PFSK-1 (cell line): ENCODE data around the gene HDAC3.

Experiments
- FOXP2 ChIP-seq: optimal IDR thresholded peaks from 2 replicates; pipeline ENCODE3; 2011; ENCODE audit warnings: borderline replicate concordance, control low read depth, inconsistent platforms; ENCODE audit not compliant: insufficient read depth; ENCODE audit errors: extremely low read length, extremely low read depth
- POLR2AphosphoS5 ChIP-seq: IDR thresholded peaks from 2 replicates; pipeline ENCODE4 v1.6.1; 2012; ENCODE audit warnings: low read depth, mild to moderate bottlenecking, control low read depth, low read length, moderate library complexity
- REST ChIP-seq, 2 experiments: IDR thresholded peaks; 2 replicates each; pipeline versions ENCODE4 v1.6.1 to v1.8.0; 2011 to 2012; ENCODE audit warnings: low read depth in 2 of 2, low read length in 2 of 2, control low read depth in 1 of 2, inconsistent platforms in 1 of 2, mild to moderate bottlenecking in 1 of 2, moderate library complexity in 1 of 2; ENCODE audit not compliant: insufficient read depth in 1 of 2
- SIN3A ChIP-seq: IDR thresholded peaks from 2 replicates; pipeline ENCODE4 v1.6.1; 2012; ENCODE audit warnings: mild to moderate bottlenecking, low read length, moderate library complexity, borderline replicate concordance; ENCODE audit not compliant: insufficient read depth
- TAF1 ChIP-seq: IDR thresholded peaks from 2 replicates; pipeline ENCODE4 v1.6.1; 2012; ENCODE audit warnings: low read length, control low read depth, borderline replicate concordance; ENCODE audit not compliant: insufficient read depth

The HDAC3 gene

GRCh38 chr5:141586246-141586645 lies 50.4 kb downstream of the HDAC3 start:
- TF ChIP-seq TAF1 (no peak), REST (IDR thresholded peaks at IDR 0.05; ENCODE audit: insufficient read depth in 1 of 2, low read depth in 2 of 2, low read length in 2 of 2) (no peak), SIN3A (no peak), FOXP2 (no peak), POLR2AphosphoS5 (no peak)

GRCh38 chr5:141585594-141585993 lies 51.1 kb downstream of the HDAC3 start:
- TF ChIP-seq TAF1: no peak
- no peak for TF ChIP-seq REST (IDR thresholded peaks at IDR 0.05; ENCODE audit: insufficient read depth in 1 of 2, low read depth in 2 of 2, low read length in 2 of 2)
- no peak for TF ChIP-seq FOXP2
- TF ChIP-seq SIN3A: no peak
- no peak for TF ChIP-seq POLR2AphosphoS5

GRCh38 chr5:141574122-141574510 lies 62.5 kb downstream of the HDAC3 start:
- TF ChIP-seq SIN3A (no peak), REST (IDR thresholded peaks at IDR 0.05; ENCODE audit: insufficient read depth in 1 of 2, low read depth in 2 of 2, low read length in 2 of 2) (no peak), POLR2AphosphoS5 (no peak), TAF1 (no peak), FOXP2 (no peak)

- TF ChIP-seq FOXP2 (no peak), POLR2AphosphoS5 (no peak), TAF1 (no peak), SIN3A (no peak), REST (IDR thresholded peaks at IDR 0.05; ENCODE audit: insufficient read depth in 1 of 2, low read depth in 2 of 2, low read length in 2 of 2) (no peak)
These were observed 63.0 kb downstream of the HDAC3 start for GRCh38 chr5:141573489-141574121.
